Measurements from ENCODE around the gene UXT. TPM values are rescaled to one million over a fixed set of nuclear protein-coding genes. Genes with fewer than 3 reads are reported as not detected.

Gene UXT
- total RNA-seq, 1 donor from 2014 or later: 73.5 TPM

DNA sequence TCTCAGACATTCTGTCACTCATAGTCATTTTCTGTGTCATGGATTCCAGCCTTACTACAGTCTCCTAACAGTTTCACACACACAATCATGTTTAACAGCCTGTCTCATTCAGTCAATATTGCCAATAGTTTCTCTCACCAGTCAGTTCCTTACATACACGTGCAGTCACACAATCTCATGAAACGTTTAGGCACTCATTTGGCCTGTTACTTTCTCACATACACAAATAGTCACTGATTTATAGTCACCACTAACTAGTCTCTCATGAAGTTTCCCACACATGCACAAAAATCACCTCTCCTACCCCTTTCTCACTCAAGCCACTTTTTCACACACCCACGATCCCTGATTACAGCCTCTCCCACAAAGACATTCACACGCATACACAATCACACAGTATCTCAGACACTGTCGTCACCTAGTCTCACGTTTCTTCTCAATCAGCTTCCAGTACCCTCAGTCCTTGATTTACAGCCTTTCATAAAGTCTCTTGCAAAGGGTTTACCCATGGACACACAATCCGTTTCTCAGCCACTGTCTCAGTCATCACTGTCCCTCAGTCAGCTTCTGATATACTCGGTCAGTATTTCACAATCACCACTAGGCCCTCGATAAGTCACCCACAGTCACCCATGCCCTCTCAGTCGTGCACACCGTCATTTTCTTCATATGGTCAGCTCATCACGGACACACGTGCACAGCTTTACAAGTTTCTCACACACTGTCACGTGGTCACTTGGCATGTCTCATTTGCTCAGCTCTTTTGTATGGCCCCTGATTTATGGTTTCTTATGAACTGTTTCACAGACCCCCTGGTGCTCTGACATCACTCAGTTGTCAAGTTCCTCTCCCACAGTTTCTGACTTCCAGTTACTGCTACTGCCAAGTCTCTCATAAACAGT, 25.0 kb downstream of the UXT start:
- peaks cover 5% of the 10 kb centered on the region for H3K4me1 Mint-ChIP-seq (ENCODE audit: low read depth, unreplicated experiment)
- H3K4me3 Mint-ChIP-seq (ENCODE audit: unreplicated experiment): no peak overlapping the region
- H3K27me3 Mint-ChIP-seq (ENCODE audit: low read depth, unreplicated experiment): no peaks in the 10 kb centered on the region
- no peak overlapping the region for H2AFZ ChIP-seq (ENCODE audit: low read depth, low read length)
- no peaks in the 10 kb centered on the region for H3K79me2 ChIP-seq (ENCODE audit: insufficient read depth, low read length)
- H3K27me3 ChIP-seq (ENCODE audit: insufficient read depth, low read length): no peaks in the 10 kb centered on the region
- H3K27ac ChIP-seq (ENCODE audit: low read depth, low read length): no peak overlapping the region
- no peaks in the 10 kb centered on the region for H3K9me3 Mint-ChIP-seq (ENCODE audit: unreplicated experiment)
- H3K4me3 ChIP-seq (ENCODE audit: insufficient read depth, low read depth, low read length): no peak overlapping the region
- no peak for DNase-seq (ENCODE audit: low read depth)
- no peaks in the 10 kb centered on the region for H3K9me3 ChIP-seq (ENCODE audit: insufficient read depth, low read depth, low read length)
- H3K4me1 ChIP-seq (ENCODE audit: insufficient read depth, low read length): peaks cover 3% of the 10 kb centered on the region
- no peak overlapping the region for H3K27ac Mint-ChIP-seq (ENCODE audit: unreplicated experiment)
- H3K9ac ChIP-seq (ENCODE audit: low read length): no peak overlapping the region
- TF ChIP-seq EZH2 (IDR thresholded peaks at IDR 0.05; ENCODE audit: insufficient read depth, low read length) (no peak), CTCF (IDR thresholded peaks at IDR 0.05; ENCODE audit: insufficient read depth, low read depth, low read length) (no peak)
- H4K20me1 ChIP-seq (ENCODE audit: insufficient read depth, low read length): no peaks in the 10 kb centered on the region
- no peak for FAIRE-seq
- peaks cover 6% of the 10 kb centered on the region for H3K36me3 Mint-ChIP-seq (ENCODE audit: low read depth, unreplicated experiment)
- peaks cover 3% of the 10 kb centered on the region for H3K36me3 ChIP-seq (ENCODE audit: insufficient read depth, low read length)
- H3K4me2 ChIP-seq (ENCODE audit: low read length): no peak overlapping the region

GRCh38 chrX:47632666-47633065, 26.3 kb downstream of the UXT start:
- TF ChIP-seq EZH2 (IDR thresholded peaks at IDR 0.05; ENCODE audit: insufficient read depth, low read length) (no peak), CTCF (IDR thresholded peaks at IDR 0.05; ENCODE audit: insufficient read depth, low read depth, low read length) (no peak)
- peaks cover 5% of the 10 kb centered on the region for H3K4me1 Mint-ChIP-seq (ENCODE audit: low read depth, unreplicated experiment)
- H3K4me1 ChIP-seq (ENCODE audit: insufficient read depth, low read length): no peaks in the 10 kb centered on the region
- no peaks in the 10 kb centered on the region for H3K27me3 ChIP-seq (ENCODE audit: insufficient read depth, low read length)
- H3K27ac Mint-ChIP-seq (ENCODE audit: unreplicated experiment): no peak overlapping the region
- no peak overlapping the region for H2AFZ ChIP-seq (ENCODE audit: low read depth, low read length)
- no peak overlapping the region for H3K4me3 ChIP-seq (ENCODE audit: insufficient read depth, low read depth, low read length)
- peak; percentile 59 for FAIRE-seq
- no peaks in the 10 kb centered on the region for H3K27me3 Mint-ChIP-seq (ENCODE audit: low read depth, unreplicated experiment)
- peaks cover 3% of the 10 kb centered on the region for H3K36me3 ChIP-seq (ENCODE audit: insufficient read depth, low read length)
- H3K9me3 Mint-ChIP-seq (ENCODE audit: unreplicated experiment): no peaks in the 10 kb centered on the region
- H3K4me2 ChIP-seq (ENCODE audit: low read length): no peak overlapping the region
- no peaks in the 10 kb centered on the region for H3K9me3 ChIP-seq (ENCODE audit: insufficient read depth, low read depth, low read length)
- no peak overlapping the region for H3K9ac ChIP-seq (ENCODE audit: low read length)
- peaks cover 6% of the 10 kb centered on the region for H3K36me3 Mint-ChIP-seq (ENCODE audit: low read depth, unreplicated experiment)
- DNase-seq (ENCODE audit: low read depth): no peak
- no peak overlapping the region for H3K27ac ChIP-seq (ENCODE audit: low read depth, low read length)
- H3K79me2 ChIP-seq (ENCODE audit: insufficient read depth, low read length): no peaks in the 10 kb centered on the region
- no peak overlapping the region for H3K4me3 Mint-ChIP-seq (ENCODE audit: unreplicated experiment)
- H4K20me1 ChIP-seq (ENCODE audit: insufficient read depth, low read length): no peaks in the 10 kb centered on the region

DNA sequence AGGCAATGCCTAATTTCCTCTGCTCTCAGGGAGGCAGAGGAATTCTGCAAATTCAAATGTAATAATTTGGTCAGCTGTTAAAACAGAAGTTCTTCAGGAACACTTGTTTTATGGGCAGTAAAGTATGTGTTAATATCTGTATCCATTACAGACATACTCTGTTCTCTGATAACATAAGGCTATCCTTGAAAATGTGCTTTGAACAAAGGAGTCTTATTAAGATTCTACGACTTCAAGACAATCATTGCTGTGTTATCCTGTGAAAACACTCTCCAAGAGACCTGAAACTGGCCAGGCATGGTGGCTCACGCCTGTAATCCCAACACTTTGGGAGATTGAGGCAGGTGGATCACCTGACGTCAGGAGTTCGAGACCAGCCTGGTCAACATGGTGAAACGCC, 27.3 kb downstream of the UXT start:
- H3K9me3 Mint-ChIP-seq (ENCODE audit: unreplicated experiment): no peaks in the 10 kb centered on the region
- Histone ChIP-seq H3K4me3 (ENCODE audit: insufficient read depth, low read depth, low read length) (no peak overlapping the region), H3K79me2 (ENCODE audit: insufficient read depth, low read length) (no peaks in the 10 kb centered on the region), H3K27ac (ENCODE audit: low read depth, low read length) (no peak overlapping the region), H3K9me3 (ENCODE audit: insufficient read depth, low read depth, low read length) (no peaks in the 10 kb centered on the region), H2AFZ (ENCODE audit: low read depth, low read length) (no peak overlapping the region), H3K27me3 (ENCODE audit: insufficient read depth, low read length) (no peaks in the 10 kb centered on the region), H3K4me1 (ENCODE audit: insufficient read depth, low read length) (no peaks in the 10 kb centered on the region), H3K36me3 (ENCODE audit: insufficient read depth, low read length) (peaks cover 3% of the 10 kb centered on the region), H3K4me2 (ENCODE audit: low read length) (no peak overlapping the region), H3K9ac (ENCODE audit: low read length) (no peak overlapping the region), H4K20me1 (ENCODE audit: insufficient read depth, low read length) (no peaks in the 10 kb centered on the region)
- no peak overlapping the region for H3K4me3 Mint-ChIP-seq (ENCODE audit: unreplicated experiment)
- no peak for TF ChIP-seq EZH2 (IDR thresholded peaks at IDR 0.05; ENCODE audit: insufficient read depth, low read length)
- no peak for TF ChIP-seq CTCF (IDR thresholded peaks at IDR 0.05; ENCODE audit: insufficient read depth, low read depth, low read length)
- H3K27ac Mint-ChIP-seq (ENCODE audit: unreplicated experiment): no peak overlapping the region
- H3K4me1 Mint-ChIP-seq (ENCODE audit: low read depth, unreplicated experiment): peaks cover 5% of the 10 kb centered on the region
- FAIRE-seq (peak; percentile 45), DNase-seq (ENCODE audit: low read depth) (no peak)
- no peaks in the 10 kb centered on the region for H3K27me3 Mint-ChIP-seq (ENCODE audit: low read depth, unreplicated experiment)
- peaks cover 1% of the 10 kb centered on the region for H3K36me3 Mint-ChIP-seq (ENCODE audit: low read depth, unreplicated experiment)
